ENCODE data around the gene MRM3.
"Not testable (repeated sequence)": the region's sequence is repeated elsewhere in the genome, so short reads cannot be mapped to it uniquely, and the experiment has no call there.

The MRM3 gene

GRCh38 chr17:823501-823902 lies 41.3 kb downstream of the MRM3 start:
- H3K27ac ChIP-seq (ENCODE audit: low read depth, low read length), result no peak overlapping the region

GRCh38 chr17:824378-824777 lies 42.2 kb downstream of the MRM3 start:
- no peaks in the 10 kb centered on the region for H3K36me3 ChIP-seq (ENCODE audit: control insufficient read depth in 1 of 2, insufficient read depth in 2 of 2, low read length in 2 of 2)
- no peaks in the 10 kb centered on the region for H3K27me3 ChIP-seq (ENCODE audit: control insufficient read depth in 1 of 2, insufficient read depth in 2 of 2, low read length in 2 of 2)
- H3K4me1 ChIP-seq (ENCODE audit: control insufficient read depth in 1 of 2, insufficient read depth in 2 of 2, low read length in 2 of 2), result no peaks in the 10 kb centered on the region
- no peak overlapping the region for H3K27ac ChIP-seq (ENCODE audit: low read depth, low read length)
- H3K4me3 ChIP-seq (ENCODE audit: low read depth in 1 of 2, low read length in 2 of 2), result no peak overlapping the region
- H3K9me3 ChIP-seq (ENCODE audit: control insufficient read depth in 1 of 2, low read length in 2 of 2), result no peaks in the 10 kb centered on the region
- H3K9ac ChIP-seq (ENCODE audit: low read depth in 1 of 2, low read length in 2 of 2), result no peak overlapping the region

More at GRCh38 chr17:823501-823902, 41.3 kb downstream of the MRM3 start:
- no peak overlapping the region for H3K4me3 ChIP-seq (ENCODE audit: low read depth in 1 of 2, low read length in 2 of 2)
- no peaks in the 10 kb centered on the region for H3K4me1 ChIP-seq (ENCODE audit: control insufficient read depth in 1 of 2, insufficient read depth in 2 of 2, low read length in 2 of 2)
- H3K9me3 ChIP-seq (ENCODE audit: control insufficient read depth in 1 of 2, low read length in 2 of 2), result no peaks in the 10 kb centered on the region
- no peaks in the 10 kb centered on the region for H3K36me3 ChIP-seq (ENCODE audit: control insufficient read depth in 1 of 2, insufficient read depth in 2 of 2, low read length in 2 of 2)
- H3K27me3 ChIP-seq (ENCODE audit: control insufficient read depth in 1 of 2, insufficient read depth in 2 of 2, low read length in 2 of 2), result no peaks in the 10 kb centered on the region
- H3K9ac ChIP-seq (ENCODE audit: low read depth in 1 of 2, low read length in 2 of 2), result no peak overlapping the region

GRCh38 chr17:825216-825615 lies 43.1 kb downstream of the MRM3 start:
- no peak overlapping the region for H3K9ac ChIP-seq (ENCODE audit: low read depth in 1 of 2, low read length in 2 of 2)
- no peaks in the 10 kb centered on the region for H3K9me3 ChIP-seq (ENCODE audit: control insufficient read depth in 1 of 2, low read length in 2 of 2)
- H3K4me3 ChIP-seq (ENCODE audit: low read depth in 1 of 2, low read length in 2 of 2), result no peak overlapping the region
- H3K27me3 ChIP-seq (ENCODE audit: control insufficient read depth in 1 of 2, insufficient read depth in 2 of 2, low read length in 2 of 2), result no peaks in the 10 kb centered on the region
- no peaks in the 10 kb centered on the region for H3K36me3 ChIP-seq (ENCODE audit: control insufficient read depth in 1 of 2, insufficient read depth in 2 of 2, low read length in 2 of 2)
- H3K4me1 ChIP-seq (ENCODE audit: control insufficient read depth in 1 of 2, insufficient read depth in 2 of 2, low read length in 2 of 2), result no peaks in the 10 kb centered on the region
- H3K27ac ChIP-seq (ENCODE audit: low read depth, low read length), result no peak overlapping the region

- Histone ChIP-seq H3K4me1 (ENCODE audit: control insufficient read depth in 1 of 2, insufficient read depth in 2 of 2, low read length in 2 of 2) (no peaks in the 10 kb centered on the region), H3K9me3 (ENCODE audit: control insufficient read depth in 1 of 2, low read length in 2 of 2) (no peaks in the 10 kb centered on the region), H3K4me3 (ENCODE audit: low read depth in 1 of 2, low read length in 2 of 2) (no peak overlapping the region), H3K36me3 (ENCODE audit: control insufficient read depth in 1 of 2, insufficient read depth in 2 of 2, low read length in 2 of 2) (no peaks in the 10 kb centered on the region), H3K9ac (ENCODE audit: low read depth in 1 of 2, low read length in 2 of 2) (no peak overlapping the region), H3K27ac (ENCODE audit: low read depth, low read length) (no peak overlapping the region), H3K27me3 (ENCODE audit: control insufficient read depth in 1 of 2, insufficient read depth in 2 of 2, low read length in 2 of 2) (no peaks in the 10 kb centered on the region)
These were observed 44.6 kb downstream of the MRM3 start for GRCh38 chr17:826778-827177.

- Histone ChIP-seq H3K4me1 (ENCODE audit: control insufficient read depth in 1 of 2, insufficient read depth in 2 of 2, low read length in 2 of 2) (no peaks in the 10 kb centered on the region), H3K4me3 (ENCODE audit: low read depth in 1 of 2, low read length in 2 of 2) (no peak overlapping the region), H3K27ac (ENCODE audit: low read depth, low read length) (no peak overlapping the region), H3K9ac (ENCODE audit: low read depth in 1 of 2, low read length in 2 of 2) (no peak overlapping the region), H3K36me3 (ENCODE audit: control insufficient read depth in 1 of 2, insufficient read depth in 2 of 2, low read length in 2 of 2) (no peaks in the 10 kb centered on the region), H3K9me3 (ENCODE audit: control insufficient read depth in 1 of 2, low read length in 2 of 2) (no peaks in the 10 kb centered on the region), H3K27me3 (ENCODE audit: control insufficient read depth in 1 of 2, insufficient read depth in 2 of 2, low read length in 2 of 2) (no peaks in the 10 kb centered on the region)
These were observed 46.6 kb downstream of the MRM3 start for GRCh38 chr17:828761-829160.

GRCh38 chr17:829614-830013 lies 47.5 kb downstream of the MRM3 start:
- not testable (repeated sequence) for H3K9ac ChIP-seq (ENCODE audit: low read depth in 1 of 2, low read length in 2 of 2); H3K4me1 ChIP-seq (ENCODE audit: control insufficient read depth in 1 of 2, insufficient read depth in 2 of 2, low read length in 2 of 2); H3K27me3 ChIP-seq (ENCODE audit: control insufficient read depth in 1 of 2, insufficient read depth in 2 of 2, low read length in 2 of 2); H3K9me3 ChIP-seq (ENCODE audit: control insufficient read depth in 1 of 2, low read length in 2 of 2); H3K4me3 ChIP-seq (ENCODE audit: low read depth in 1 of 2, low read length in 2 of 2); H3K27ac ChIP-seq (ENCODE audit: low read depth, low read length); H3K36me3 ChIP-seq (ENCODE audit: control insufficient read depth in 1 of 2, insufficient read depth in 2 of 2, low read length in 2 of 2)

- Histone ChIP-seq H3K9ac (ENCODE audit: low read depth in 1 of 2, low read length in 2 of 2) (no peak overlapping the region), H3K27ac (ENCODE audit: low read depth, low read length) (no peak overlapping the region), H3K4me3 (ENCODE audit: low read depth in 1 of 2, low read length in 2 of 2) (no peak overlapping the region), H3K4me1 (ENCODE audit: control insufficient read depth in 1 of 2, insufficient read depth in 2 of 2, low read length in 2 of 2) (no peaks in the 10 kb centered on the region), H3K9me3 (ENCODE audit: control insufficient read depth in 1 of 2, low read length in 2 of 2) (no peaks in the 10 kb centered on the region), H3K27me3 (ENCODE audit: control insufficient read depth in 1 of 2, insufficient read depth in 2 of 2, low read length in 2 of 2) (no peaks in the 10 kb centered on the region), H3K36me3 (ENCODE audit: control insufficient read depth in 1 of 2, insufficient read depth in 2 of 2, low read length in 2 of 2) (no peaks in the 10 kb centered on the region)
These were observed 48.2 kb downstream of the MRM3 start for GRCh38 chr17:830381-830780.

GRCh38 chr17:830950-831349 lies 48.8 kb downstream of the MRM3 start:
- Histone ChIP-seq H3K27ac (ENCODE audit: low read depth, low read length) (no peak overlapping the region), H3K36me3 (ENCODE audit: control insufficient read depth in 1 of 2, insufficient read depth in 2 of 2, low read length in 2 of 2) (no peaks in the 10 kb centered on the region), H3K4me3 (ENCODE audit: low read depth in 1 of 2, low read length in 2 of 2) (no peak overlapping the region), H3K9me3 (ENCODE audit: control insufficient read depth in 1 of 2, low read length in 2 of 2) (no peaks in the 10 kb centered on the region), H3K27me3 (ENCODE audit: control insufficient read depth in 1 of 2, insufficient read depth in 2 of 2, low read length in 2 of 2) (no peaks in the 10 kb centered on the region), H3K9ac (ENCODE audit: low read depth in 1 of 2, low read length in 2 of 2) (no peak overlapping the region), H3K4me1 (ENCODE audit: control insufficient read depth in 1 of 2, insufficient read depth in 2 of 2, low read length in 2 of 2) (no peaks in the 10 kb centered on the region)

GRCh38 chr17:834136-834535 lies 52.0 kb downstream of the MRM3 start:
- Histone ChIP-seq H3K4me1 (ENCODE audit: control insufficient read depth in 1 of 2, insufficient read depth in 2 of 2, low read length in 2 of 2) (no peaks in the 10 kb centered on the region), H3K36me3 (ENCODE audit: control insufficient read depth in 1 of 2, insufficient read depth in 2 of 2, low read length in 2 of 2) (no peaks in the 10 kb centered on the region), H3K9ac (ENCODE audit: low read depth in 1 of 2, low read length in 2 of 2) (no peak overlapping the region), H3K27ac (ENCODE audit: low read depth, low read length) (no peak overlapping the region), H3K4me3 (ENCODE audit: low read depth in 1 of 2, low read length in 2 of 2) (no peak overlapping the region), H3K27me3 (ENCODE audit: control insufficient read depth in 1 of 2, insufficient read depth in 2 of 2, low read length in 2 of 2) (no peaks in the 10 kb centered on the region), H3K9me3 (ENCODE audit: control insufficient read depth in 1 of 2, low read length in 2 of 2) (no peaks in the 10 kb centered on the region)

GRCh38 chr17:835263-835662 lies 53.1 kb downstream of the MRM3 start:
- Histone ChIP-seq H3K4me3 (ENCODE audit: low read depth in 1 of 2, low read length in 2 of 2) (no peak overlapping the region), H3K4me1 (ENCODE audit: control insufficient read depth in 1 of 2, insufficient read depth in 2 of 2, low read length in 2 of 2) (no peaks in the 10 kb centered on the region)

GRCh38 chr17:835721-836120 lies 53.6 kb downstream of the MRM3 start:
- H3K27me3 ChIP-seq (ENCODE audit: control insufficient read depth in 1 of 2, insufficient read depth in 2 of 2, low read length in 2 of 2); H3K9me3 ChIP-seq (ENCODE audit: control insufficient read depth in 1 of 2, low read length in 2 of 2); H3K36me3 ChIP-seq (ENCODE audit: control insufficient read depth in 1 of 2, insufficient read depth in 2 of 2, low read length in 2 of 2); H3K4me1 ChIP-seq (ENCODE audit: control insufficient read depth in 1 of 2, insufficient read depth in 2 of 2, low read length in 2 of 2); H3K27ac ChIP-seq (ENCODE audit: low read depth, low read length); H3K9ac ChIP-seq (ENCODE audit: low read depth in 1 of 2, low read length in 2 of 2); H3K4me3 ChIP-seq (ENCODE audit: low read depth in 1 of 2, low read length in 2 of 2): not testable (repeated sequence)

More at GRCh38 chr17:835263-835662, 53.1 kb downstream of the MRM3 start:
- no peaks in the 10 kb centered on the region for H3K27me3 ChIP-seq (ENCODE audit: control insufficient read depth in 1 of 2, insufficient read depth in 2 of 2, low read length in 2 of 2)
- H3K27ac ChIP-seq (ENCODE audit: low read depth, low read length), result no peak overlapping the region
- H3K36me3 ChIP-seq (ENCODE audit: control insufficient read depth in 1 of 2, insufficient read depth in 2 of 2, low read length in 2 of 2), result no peaks in the 10 kb centered on the region
- H3K9ac ChIP-seq (ENCODE audit: low read depth in 1 of 2, low read length in 2 of 2), result no peak overlapping the region
- H3K9me3 ChIP-seq (ENCODE audit: control insufficient read depth in 1 of 2, low read length in 2 of 2), result no peaks in the 10 kb centered on the region

Measured in duodenal mucosa (tissue), 2 donors.